Vagina (tissue), 2 donors: ENCODE data around the gene MYH14.

ENCODE experiments used
- POLR2A ChIP-seq, 2 donors: fragments of 450-650 bp; IDR thresholded peaks; one replicate each; pipeline ENCODE4 v1.6.1; 2017; ENCODE audit warnings: antibody characterized with exemption in 2 of 2, mild to moderate bottlenecking in 2 of 2, moderate library complexity in 2 of 2
- POLR2AphosphoS5 ChIP-seq, 2 donors: sonication (generic); formaldehyde crosslinking; IDR thresholded peaks; one replicate each; pipeline ENCODE4 v1.9.0; 2017; ENCODE audit warnings: antibody characterized with exemption in 2 of 2, mild to moderate bottlenecking in 2 of 2, low read depth in 1 of 2; ENCODE audit not compliant: insufficient read depth in 1 of 2
- TF ChIP-seq, protein P1 (sequence below), 3 experiments: fragments of 450-650 bp in 2 of 3; fragments of 200-600 bp in 1 of 3; sonication (generic) in 1 of 3; IDR thresholded peaks; one replicate each; pipeline ENCODE4 v1.5.1; 2017 to 2019; ENCODE audit warnings: antibody characterized with exemption in 3 of 3, mild to moderate bottlenecking in 2 of 3, moderate library complexity in 2 of 3

GRCh38 chr19:50233308-50233910 lies 30.0 kb downstream of the MYH14 start:
- TF ChIP-seq, protein P1, sequence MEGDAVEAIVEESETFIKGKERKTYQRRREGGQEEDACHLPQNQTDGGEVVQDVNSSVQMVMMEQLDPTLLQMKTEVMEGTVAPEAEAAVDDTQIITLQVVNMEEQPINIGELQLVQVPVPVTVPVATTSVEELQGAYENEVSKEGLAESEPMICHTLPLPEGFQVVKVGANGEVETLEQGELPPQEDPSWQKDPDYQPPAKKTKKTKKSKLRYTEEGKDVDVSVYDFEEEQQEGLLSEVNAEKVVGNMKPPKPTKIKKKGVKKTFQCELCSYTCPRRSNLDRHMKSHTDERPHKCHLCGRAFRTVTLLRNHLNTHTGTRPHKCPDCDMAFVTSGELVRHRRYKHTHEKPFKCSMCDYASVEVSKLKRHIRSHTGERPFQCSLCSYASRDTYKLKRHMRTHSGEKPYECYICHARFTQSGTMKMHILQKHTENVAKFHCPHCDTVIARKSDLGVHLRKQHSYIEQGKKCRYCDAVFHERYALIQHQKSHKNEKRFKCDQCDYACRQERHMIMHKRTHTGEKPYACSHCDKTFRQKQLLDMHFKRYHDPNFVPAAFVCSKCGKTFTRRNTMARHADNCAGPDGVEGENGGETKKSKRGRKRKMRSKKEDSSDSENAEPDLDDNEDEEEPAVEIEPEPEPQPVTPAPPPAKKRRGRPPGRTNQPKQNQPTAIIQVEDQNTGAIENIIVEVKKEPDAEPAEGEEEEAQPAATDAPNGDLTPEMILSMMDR (IDR thresholded peaks at IDR 0.05), result no peak
- no peak for TF ChIP-seq POLR2AphosphoS5 (IDR thresholded peaks at IDR 0.05; ENCODE audit: insufficient read depth in 1 of 2, low read depth in 1 of 2)
- TF ChIP-seq POLR2A (IDR thresholded peaks at IDR 0.05), result no peak
